Measurements from ENCODE around the gene SNTG2. TPM values are rescaled to one million over a fixed set of nuclear protein-coding genes. Genes with fewer than 3 reads are reported as not detected.

SNTG2 gene
- total RNA-seq, 1 experiment from 2014 or later, result 20.5 TPM

DNA sequence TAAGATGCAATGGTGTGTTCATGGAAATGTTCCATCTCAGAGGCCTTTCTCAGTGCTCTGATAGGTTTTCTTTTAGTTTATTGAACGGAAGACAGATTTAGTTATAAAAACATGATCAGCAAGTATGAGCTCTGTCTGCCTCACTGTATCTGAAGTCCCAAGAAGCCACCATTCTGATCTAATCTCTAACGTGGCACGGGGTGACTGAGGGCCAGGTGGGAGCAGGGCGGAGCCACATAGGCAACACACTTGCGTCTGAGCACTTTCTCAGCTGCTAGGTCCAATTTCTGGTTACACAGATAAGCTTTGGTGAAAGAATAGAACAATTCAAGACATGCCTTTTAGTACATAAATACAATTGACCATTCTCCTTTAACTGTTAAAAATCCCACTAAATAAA, 60.4 kb downstream of the SNTG2 start (continued):
- TF ChIP-seq, protein P1, sequence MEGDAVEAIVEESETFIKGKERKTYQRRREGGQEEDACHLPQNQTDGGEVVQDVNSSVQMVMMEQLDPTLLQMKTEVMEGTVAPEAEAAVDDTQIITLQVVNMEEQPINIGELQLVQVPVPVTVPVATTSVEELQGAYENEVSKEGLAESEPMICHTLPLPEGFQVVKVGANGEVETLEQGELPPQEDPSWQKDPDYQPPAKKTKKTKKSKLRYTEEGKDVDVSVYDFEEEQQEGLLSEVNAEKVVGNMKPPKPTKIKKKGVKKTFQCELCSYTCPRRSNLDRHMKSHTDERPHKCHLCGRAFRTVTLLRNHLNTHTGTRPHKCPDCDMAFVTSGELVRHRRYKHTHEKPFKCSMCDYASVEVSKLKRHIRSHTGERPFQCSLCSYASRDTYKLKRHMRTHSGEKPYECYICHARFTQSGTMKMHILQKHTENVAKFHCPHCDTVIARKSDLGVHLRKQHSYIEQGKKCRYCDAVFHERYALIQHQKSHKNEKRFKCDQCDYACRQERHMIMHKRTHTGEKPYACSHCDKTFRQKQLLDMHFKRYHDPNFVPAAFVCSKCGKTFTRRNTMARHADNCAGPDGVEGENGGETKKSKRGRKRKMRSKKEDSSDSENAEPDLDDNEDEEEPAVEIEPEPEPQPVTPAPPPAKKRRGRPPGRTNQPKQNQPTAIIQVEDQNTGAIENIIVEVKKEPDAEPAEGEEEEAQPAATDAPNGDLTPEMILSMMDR (IDR thresholded peaks at IDR 0.05), result no peak
- TF ChIP-seq MXD4 (CRISPR knock-in tag; IDR thresholded peaks at IDR 0.05; ENCODE audit: borderline replicate concordance), result no peak

DNA sequence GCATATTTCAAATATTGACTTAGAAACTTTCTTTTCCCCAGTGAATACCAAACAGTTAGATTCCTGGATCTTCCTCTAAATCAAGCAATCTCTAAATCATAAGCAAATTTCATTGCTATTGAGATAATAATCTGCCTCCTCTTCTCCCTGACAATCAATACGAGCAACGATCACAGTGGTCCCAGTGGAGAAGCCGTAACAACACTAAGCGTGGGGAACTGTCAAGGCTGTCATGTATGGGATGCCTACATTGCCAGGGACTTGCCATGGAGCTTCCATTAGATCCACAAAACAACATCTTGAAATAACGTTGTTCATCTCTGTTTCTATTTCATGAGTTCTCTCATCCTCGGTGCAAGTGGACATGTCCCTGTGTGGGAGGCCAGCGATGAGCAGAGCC, 61.3 kb downstream of the SNTG2 start:
- no peak for DNase-seq (ENCODE audit: low spot score)
- TF ChIP-seq ZNF138 (CRISPR knock-in tag; conservative IDR thresholded peaks at IDR 0.05) (no peak), TP53 (CRISPR knock-in tag; IDR thresholded peaks at IDR 0.05) (no peak), ZNF396 (CRISPR knock-in tag; IDR thresholded peaks at IDR 0.05; ENCODE audit: borderline replicate concordance) (no peak)
- TF ChIP-seq, protein P2, sequence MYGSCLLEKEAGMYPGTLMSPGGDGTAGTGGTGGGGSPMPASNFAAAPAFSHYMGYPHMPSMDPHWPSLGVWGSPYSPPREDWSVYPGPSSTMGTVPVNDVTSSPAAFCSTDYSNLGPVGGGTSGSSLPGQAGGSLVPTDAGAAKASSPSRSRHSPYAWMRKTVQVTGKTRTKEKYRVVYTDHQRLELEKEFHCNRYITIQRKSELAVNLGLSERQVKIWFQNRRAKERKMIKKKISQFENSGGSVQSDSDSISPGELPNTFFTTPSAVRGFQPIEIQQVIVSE (CRISPR knock-in tag; IDR thresholded peaks at IDR 0.05; ENCODE audit: borderline replicate concordance), result no peak
- no peaks in the 10 kb centered on the region for H3K36me3 Mint-ChIP-seq
- H3K9me3 Mint-ChIP-seq, result no peaks in the 10 kb centered on the region
- no peak for ATAC-seq
- H3K4me3 Mint-ChIP-seq, result no peak overlapping the region
- POLR2A ChIA-PET, result no interaction called here
- no peak overlapping the region for H3K27ac Mint-ChIP-seq
- CTCF ChIA-PET, result no interaction called here
- peaks cover 17% of the 10 kb centered on the region for H3K27me3 Mint-ChIP-seq (ENCODE audit: low read depth)
- peaks cover 24% of the 10 kb centered on the region for H3K4me1 Mint-ChIP-seq

DNA sequence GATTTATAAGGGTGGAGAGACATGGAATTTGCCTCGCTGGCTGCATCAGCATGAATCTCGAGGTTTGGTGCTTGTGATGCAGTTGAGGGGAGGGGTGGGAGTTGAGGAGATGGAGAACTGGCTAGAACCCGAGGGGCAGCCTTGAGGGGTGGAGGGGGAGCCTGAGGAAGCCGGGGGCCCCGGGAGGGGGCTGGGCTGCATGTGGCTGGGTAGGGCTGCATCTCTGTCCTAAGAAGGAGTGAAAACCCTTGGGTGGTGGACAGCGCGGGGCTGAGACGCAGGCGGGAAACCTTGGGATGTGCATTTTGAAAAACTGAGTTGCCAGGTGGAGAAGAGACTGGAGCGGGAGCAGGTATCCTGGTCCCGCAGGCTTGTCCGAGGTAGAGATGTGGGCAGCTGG, 64.2 kb downstream of the SNTG2 start:
- no peak overlapping the region for H3K4me3 Mint-ChIP-seq
- ChIA-PET POLR2A (no interaction called here), CTCF (no interaction called here)
- peaks cover 37% of the 10 kb centered on the region for H3K4me1 Mint-ChIP-seq
- ATAC-seq (peak; percentile 44; the same call in 1 of the 2 replicates), DNase-seq (ENCODE audit: low spot score) (no peak)
- H3K27me3 Mint-ChIP-seq (ENCODE audit: low read depth), result peaks cover 15% of the 10 kb centered on the region
- H3K27ac Mint-ChIP-seq, result no peak overlapping the region
- TF ChIP-seq IRF2 (CRISPR knock-in tag; IDR thresholded peaks at IDR 0.05; ENCODE audit: borderline replicate concordance, low read depth), result no peak
- TF ChIP-seq, protein P3, sequence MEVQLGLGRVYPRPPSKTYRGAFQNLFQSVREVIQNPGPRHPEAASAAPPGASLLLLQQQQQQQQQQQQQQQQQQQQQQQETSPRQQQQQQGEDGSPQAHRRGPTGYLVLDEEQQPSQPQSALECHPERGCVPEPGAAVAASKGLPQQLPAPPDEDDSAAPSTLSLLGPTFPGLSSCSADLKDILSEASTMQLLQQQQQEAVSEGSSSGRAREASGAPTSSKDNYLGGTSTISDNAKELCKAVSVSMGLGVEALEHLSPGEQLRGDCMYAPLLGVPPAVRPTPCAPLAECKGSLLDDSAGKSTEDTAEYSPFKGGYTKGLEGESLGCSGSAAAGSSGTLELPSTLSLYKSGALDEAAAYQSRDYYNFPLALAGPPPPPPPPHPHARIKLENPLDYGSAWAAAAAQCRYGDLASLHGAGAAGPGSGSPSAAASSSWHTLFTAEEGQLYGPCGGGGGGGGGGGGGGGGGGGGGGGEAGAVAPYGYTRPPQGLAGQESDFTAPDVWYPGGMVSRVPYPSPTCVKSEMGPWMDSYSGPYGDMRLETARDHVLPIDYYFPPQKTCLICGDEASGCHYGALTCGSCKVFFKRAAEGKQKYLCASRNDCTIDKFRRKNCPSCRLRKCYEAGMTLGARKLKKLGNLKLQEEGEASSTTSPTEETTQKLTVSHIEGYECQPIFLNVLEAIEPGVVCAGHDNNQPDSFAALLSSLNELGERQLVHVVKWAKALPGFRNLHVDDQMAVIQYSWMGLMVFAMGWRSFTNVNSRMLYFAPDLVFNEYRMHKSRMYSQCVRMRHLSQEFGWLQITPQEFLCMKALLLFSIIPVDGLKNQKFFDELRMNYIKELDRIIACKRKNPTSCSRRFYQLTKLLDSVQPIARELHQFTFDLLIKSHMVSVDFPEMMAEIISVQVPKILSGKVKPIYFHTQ (CRISPR knock-in tag; IDR thresholded peaks at IDR 0.05), result no peak
- no peak for TF ChIP-seq TEAD4 (CRISPR knock-in tag; IDR thresholded peaks at IDR 0.05)
- no peaks in the 10 kb centered on the region for H3K9me3 Mint-ChIP-seq
- no peaks in the 10 kb centered on the region for H3K36me3 Mint-ChIP-seq

DNA sequence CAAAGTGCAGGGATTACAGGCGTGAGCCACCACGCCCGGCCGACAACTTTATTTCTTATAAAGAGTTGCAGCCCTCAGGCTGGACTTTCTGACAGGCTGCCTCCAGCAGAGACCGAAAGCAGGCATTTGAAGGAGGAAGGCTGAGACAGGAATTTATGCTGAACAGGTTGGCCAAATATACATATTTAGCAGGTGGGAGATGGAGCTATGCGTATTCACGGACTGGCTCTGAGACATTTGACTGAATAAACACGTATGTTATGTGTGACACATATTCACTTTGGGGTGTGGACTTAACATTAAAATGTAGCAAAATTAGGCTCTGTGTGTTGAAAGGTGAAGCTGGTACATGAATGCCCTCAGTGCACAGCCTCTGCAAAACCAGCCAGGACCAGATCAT, 65.9 kb downstream of the SNTG2 start:
- ChIA-PET CTCF (no interaction called here), POLR2A (interaction anchor here (0.5 kb wide), 1 partner anchor 33 kb away, joined by 3 read pairs; no protein-coding TSS in a partner anchor)
- H3K36me3 Mint-ChIP-seq, result no peaks in the 10 kb centered on the region
- H3K27me3 Mint-ChIP-seq (ENCODE audit: low read depth), result peaks cover 8% of the 10 kb centered on the region
- DNase-seq (ENCODE audit: low spot score), result no peak
- peaks cover 36% of the 10 kb centered on the region for H3K4me1 Mint-ChIP-seq
- H3K27ac Mint-ChIP-seq, result no peak overlapping the region
- H3K9me3 Mint-ChIP-seq, result no peaks in the 10 kb centered on the region
- no peak for ATAC-seq
- no peak overlapping the region for H3K4me3 Mint-ChIP-seq
- TF ChIP-seq, protein P4, sequence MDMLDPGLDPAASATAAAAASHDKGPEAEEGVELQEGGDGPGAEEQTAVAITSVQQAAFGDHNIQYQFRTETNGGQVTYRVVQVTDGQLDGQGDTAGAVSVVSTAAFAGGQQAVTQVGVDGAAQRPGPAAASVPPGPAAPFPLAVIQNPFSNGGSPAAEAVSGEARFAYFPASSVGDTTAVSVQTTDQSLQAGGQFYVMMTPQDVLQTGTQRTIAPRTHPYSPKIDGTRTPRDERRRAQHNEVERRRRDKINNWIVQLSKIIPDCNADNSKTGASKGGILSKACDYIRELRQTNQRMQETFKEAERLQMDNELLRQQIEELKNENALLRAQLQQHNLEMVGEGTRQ (CRISPR knock-in tag; IDR thresholded peaks at IDR 0.05), result no peak
- TF ChIP-seq CREM (CRISPR knock-in tag; IDR thresholded peaks at IDR 0.05) (no peak), TP53 (CRISPR knock-in tag; IDR thresholded peaks at IDR 0.05) (no peak), NR1H2 (CRISPR knock-in tag; IDR thresholded peaks at IDR 0.05) (no peak), ZNF232 (CRISPR knock-in tag; IDR thresholded peaks at IDR 0.05) (no peak), ZNF416 (CRISPR knock-in tag; IDR thresholded peaks at IDR 0.05) (no peak), MXD4 (CRISPR knock-in tag; IDR thresholded peaks at IDR 0.05; ENCODE audit: borderline replicate concordance) (no peak), ELF4 (CRISPR knock-in tag; IDR thresholded peaks at IDR 0.05; ENCODE audit: low read depth) (no peak), IRF2 (CRISPR knock-in tag; IDR thresholded peaks at IDR 0.05; ENCODE audit: borderline replicate concordance, low read depth) (no peak), RELA (CRISPR knock-in tag; IDR thresholded peaks at IDR 0.05; ENCODE audit: borderline replicate concordance) (no peak)
- TF ChIP-seq, protein P5, sequence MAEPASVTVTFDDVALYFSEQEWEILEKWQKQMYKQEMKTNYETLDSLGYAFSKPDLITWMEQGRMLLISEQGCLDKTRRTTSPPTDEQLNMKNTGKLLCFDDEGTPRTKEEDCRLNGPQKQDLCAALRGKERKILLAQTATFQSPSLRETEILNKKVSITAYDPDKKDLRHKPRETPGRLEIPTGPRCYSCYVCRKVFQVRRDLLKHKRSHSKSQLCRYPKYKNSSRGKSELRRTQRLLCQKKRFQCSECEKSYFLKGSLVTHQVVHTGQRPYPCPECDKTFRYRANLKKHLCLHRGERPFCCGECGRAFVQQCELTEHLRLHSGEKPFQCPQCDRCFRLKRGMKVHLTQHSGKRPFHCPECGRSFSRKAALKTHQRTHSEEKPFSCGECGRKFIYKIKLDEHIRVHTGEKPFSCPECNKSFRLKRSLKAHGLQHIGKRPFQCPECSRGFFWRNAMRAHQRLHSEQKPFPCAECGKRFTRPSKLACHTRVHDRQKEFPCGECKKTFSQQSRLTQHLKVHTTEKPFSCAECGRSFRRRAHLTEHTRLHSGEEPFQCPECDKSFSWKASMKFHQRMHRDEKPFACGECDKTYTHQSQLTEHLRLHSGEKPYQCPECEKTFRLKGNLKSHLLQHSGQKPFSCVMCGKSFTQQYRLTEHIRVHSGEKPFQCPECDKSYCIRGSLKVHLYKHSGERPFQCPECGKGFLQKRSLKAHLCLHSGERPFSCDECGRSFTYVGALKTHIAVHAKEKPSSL (CRISPR knock-in tag; conservative IDR thresholded peaks at IDR 0.05), result no peak
- TF ChIP-seq, protein P6, sequence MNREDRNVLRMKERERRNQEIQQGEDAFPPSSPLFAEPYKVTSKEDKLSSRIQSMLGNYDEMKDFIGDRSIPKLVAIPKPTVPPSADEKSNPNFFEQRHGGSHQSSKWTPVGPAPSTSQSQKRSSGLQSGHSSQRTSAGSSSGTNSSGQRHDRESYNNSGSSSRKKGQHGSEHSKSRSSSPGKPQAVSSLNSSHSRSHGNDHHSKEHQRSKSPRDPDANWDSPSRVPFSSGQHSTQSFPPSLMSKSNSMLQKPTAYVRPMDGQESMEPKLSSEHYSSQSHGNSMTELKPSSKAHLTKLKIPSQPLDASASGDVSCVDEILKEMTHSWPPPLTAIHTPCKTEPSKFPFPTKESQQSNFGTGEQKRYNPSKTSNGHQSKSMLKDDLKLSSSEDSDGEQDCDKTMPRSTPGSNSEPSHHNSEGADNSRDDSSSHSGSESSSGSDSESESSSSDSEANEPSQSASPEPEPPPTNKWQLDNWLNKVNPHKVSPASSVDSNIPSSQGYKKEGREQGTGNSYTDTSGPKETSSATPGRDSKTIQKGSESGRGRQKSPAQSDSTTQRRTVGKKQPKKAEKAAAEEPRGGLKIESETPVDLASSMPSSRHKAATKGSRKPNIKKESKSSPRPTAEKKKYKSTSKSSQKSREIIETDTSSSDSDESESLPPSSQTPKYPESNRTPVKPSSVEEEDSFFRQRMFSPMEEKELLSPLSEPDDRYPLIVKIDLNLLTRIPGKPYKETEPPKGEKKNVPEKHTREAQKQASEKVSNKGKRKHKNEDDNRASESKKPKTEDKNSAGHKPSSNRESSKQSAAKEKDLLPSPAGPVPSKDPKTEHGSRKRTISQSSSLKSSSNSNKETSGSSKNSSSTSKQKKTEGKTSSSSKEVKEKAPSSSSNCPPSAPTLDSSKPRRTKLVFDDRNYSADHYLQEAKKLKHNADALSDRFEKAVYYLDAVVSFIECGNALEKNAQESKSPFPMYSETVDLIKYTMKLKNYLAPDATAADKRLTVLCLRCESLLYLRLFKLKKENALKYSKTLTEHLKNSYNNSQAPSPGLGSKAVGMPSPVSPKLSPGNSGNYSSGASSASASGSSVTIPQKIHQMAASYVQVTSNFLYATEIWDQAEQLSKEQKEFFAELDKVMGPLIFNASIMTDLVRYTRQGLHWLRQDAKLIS (CRISPR knock-in tag; IDR thresholded peaks at IDR 0.05; ENCODE audit: borderline replicate concordance), result no peak
